ENCODE measurements around the gene DYNLL2. TPM values are rescaled to one million over a fixed set of nuclear protein-coding genes. Genes with fewer than 3 reads are reported as not detected.
A peak's percentile ranks its signal among the peaks of the same experiment; 100 is the strongest.

The DYNLL2 gene
- total and polyA plus RNA-seq, 2 experiments from 2014 or later = 1.5 to 11.3 TPM

DNA sequence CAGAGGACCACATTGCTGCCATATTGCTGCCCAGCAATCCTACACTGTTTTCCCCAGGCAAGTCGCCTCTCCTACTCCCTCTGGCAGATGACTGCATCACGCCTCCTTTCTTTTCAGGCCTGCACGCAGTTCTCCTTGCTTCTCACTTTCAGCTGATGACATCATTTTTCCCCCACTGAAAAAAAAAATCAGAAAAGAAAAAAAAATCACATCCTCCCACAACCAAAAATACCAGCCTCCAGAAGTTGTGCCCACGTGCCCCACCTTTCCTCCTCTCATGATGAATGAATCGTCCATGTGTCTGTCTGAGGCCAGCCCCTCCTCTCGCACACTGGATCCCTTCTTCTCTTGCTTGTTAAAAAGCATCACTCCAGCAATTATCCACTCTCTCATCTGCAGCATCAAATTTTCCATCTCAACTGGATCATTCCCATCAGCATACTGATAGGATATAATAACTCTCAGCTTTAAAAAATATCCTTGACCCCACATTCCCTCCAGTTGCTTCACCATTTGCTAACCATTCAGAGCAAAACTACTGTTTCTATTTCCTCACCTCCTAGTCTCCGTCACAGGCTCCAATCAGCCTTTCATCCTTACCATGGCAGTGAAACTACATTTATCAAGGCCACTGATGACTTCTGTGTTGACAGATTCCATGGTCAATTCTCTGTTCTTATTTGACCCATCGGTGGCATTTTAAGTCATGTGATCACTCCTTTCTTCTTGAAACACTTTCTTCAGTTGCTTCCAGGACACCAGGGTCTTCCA lies 30.1 kb upstream of the DYNLL2 start:
- Histone ChIP-seq H3F3A (ENCODE audit: insufficient read depth) (no peaks in the 10 kb centered on the region), H3K4me3 (no peak overlapping the region), H3K4me2 (ENCODE audit: unreplicated experiment) (no peak overlapping the region), H4K20me1 (ENCODE audit: insufficient read depth) (no peaks in the 10 kb centered on the region), H3K36me3 (ENCODE audit: low read depth) (no peaks in the 10 kb centered on the region), H3K4me1 (ENCODE audit: insufficient read depth) (no peaks in the 10 kb centered on the region), H2AFZ (no peak overlapping the region), H3K9ac (no peak overlapping the region), H3K27ac (no peak overlapping the region), H3K79me2 (ENCODE audit: insufficient read depth) (no peaks in the 10 kb centered on the region), H3K27me3 (replicated peaks; ENCODE audit: insufficient read depth) (peaks cover 9% of the 10 kb centered on the region), H3K9me2 (ENCODE audit: insufficient read depth) (no peaks in the 10 kb centered on the region), H3K9me3 (ENCODE audit: low read depth) (no peaks in the 10 kb centered on the region)
- 24% methylated on average over 7 to 8 of the region's 8 CpGs for WGBS, 2 experiments (ENCODE audit: low coverage in 1 of 2, low lambda C conversion rate in 2 of 2, missing lambda C conversion rate in 2 of 2)
- DNase-seq = peak; percentile 51
- no peak for TF ChIP-seq EZH2phosphoT487 (IDR thresholded peaks at IDR 0.05; ENCODE audit: insufficient read depth, low read depth)
- TF ChIP-seq EZH2 (IDR thresholded peaks at IDR 0.05; ENCODE audit: insufficient read depth, poor library complexity, severe bottlenecking) = no peak
- in situ Hi-C loops (cut with MboI) = no loop called here

DNA sequence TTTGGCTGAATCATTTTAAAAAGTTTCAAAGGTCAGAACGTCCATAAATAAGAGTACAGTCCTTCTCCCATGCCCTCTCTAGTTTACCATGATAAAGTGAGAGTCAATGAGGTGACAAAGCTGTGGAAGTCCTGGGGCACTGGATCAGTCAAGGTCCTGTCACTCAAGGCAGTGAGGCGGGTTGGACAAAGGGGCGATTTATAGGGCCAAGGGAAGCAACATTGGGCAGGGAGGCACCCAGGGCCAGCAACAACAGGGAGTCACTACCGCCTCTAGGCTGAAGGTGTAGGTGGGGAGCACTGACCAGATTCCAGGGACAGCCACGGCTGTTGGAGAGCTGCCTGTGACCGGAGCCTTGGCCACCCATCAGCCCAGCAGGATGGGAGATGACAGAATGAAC lies 28.6 kb upstream of the DYNLL2 start:
- in situ Hi-C loops (cut with MboI) = no loop called here
- Histone ChIP-seq H3K27me3 (replicated peaks; ENCODE audit: insufficient read depth) (peaks cover 20% of the 10 kb centered on the region), H3K4me1 (ENCODE audit: insufficient read depth) (no peaks in the 10 kb centered on the region), H3K9me2 (ENCODE audit: insufficient read depth) (no peaks in the 10 kb centered on the region), H3K36me3 (ENCODE audit: low read depth) (no peaks in the 10 kb centered on the region), H3K4me2 (ENCODE audit: unreplicated experiment) (no peak overlapping the region), H3K9me3 (ENCODE audit: low read depth) (no peaks in the 10 kb centered on the region), H3K9ac (no peak overlapping the region), H3K79me2 (ENCODE audit: insufficient read depth) (no peaks in the 10 kb centered on the region), H3F3A (ENCODE audit: insufficient read depth) (no peaks in the 10 kb centered on the region), H4K20me1 (ENCODE audit: insufficient read depth) (no peaks in the 10 kb centered on the region), H3K4me3 (no peak overlapping the region), H2AFZ (no peak overlapping the region), H3K27ac (no peak overlapping the region)
- DNase-seq = no peak
- TF ChIP-seq EZH2phosphoT487 (IDR thresholded peaks at IDR 0.05; ENCODE audit: insufficient read depth, low read depth) (no peak), EZH2 (IDR thresholded peaks at IDR 0.05; ENCODE audit: insufficient read depth, poor library complexity, severe bottlenecking) (no peak)
- 45 to 55% methylated on average over 6 of the region's 6 CpGs for WGBS, 2 experiments (ENCODE audit: low coverage in 1 of 2, low lambda C conversion rate in 2 of 2, missing lambda C conversion rate in 2 of 2)

DNA sequence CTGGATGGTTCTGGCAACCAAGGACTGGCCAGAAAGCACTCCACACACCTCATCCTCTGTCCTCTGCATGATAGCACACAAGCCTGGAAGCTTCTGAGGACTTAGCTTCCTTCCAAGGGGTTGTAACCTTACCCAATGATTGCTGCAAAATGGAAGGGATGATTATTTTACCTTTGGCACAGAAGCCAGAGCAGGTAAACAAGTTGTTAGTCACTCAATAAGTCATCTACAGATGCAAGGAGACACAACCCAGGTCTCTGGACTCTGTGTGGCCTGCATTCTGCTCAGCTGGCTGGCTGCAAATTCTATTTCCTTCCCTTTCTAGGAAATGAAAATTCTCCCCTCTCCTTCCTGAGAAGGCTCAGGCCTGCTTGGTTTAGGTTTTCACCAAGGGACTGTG lies 26.7 kb upstream of the DYNLL2 start:
- in situ Hi-C loops (cut with MboI) = no loop called here
- Histone ChIP-seq H3K9me3 (ENCODE audit: low read depth) (no peaks in the 10 kb centered on the region), H3K4me1 (ENCODE audit: insufficient read depth) (no peaks in the 10 kb centered on the region), H3K79me2 (ENCODE audit: insufficient read depth) (no peaks in the 10 kb centered on the region), H3K4me3 (no peak overlapping the region), H3K9ac (no peak overlapping the region), H2AFZ (no peak overlapping the region), H3K9me2 (ENCODE audit: insufficient read depth) (no peaks in the 10 kb centered on the region), H3F3A (ENCODE audit: insufficient read depth) (no peaks in the 10 kb centered on the region), H3K36me3 (ENCODE audit: low read depth) (no peaks in the 10 kb centered on the region), H4K20me1 (ENCODE audit: insufficient read depth) (no peaks in the 10 kb centered on the region), H3K27me3 (replicated peaks; ENCODE audit: insufficient read depth) (peaks cover 23% of the 10 kb centered on the region), H3K27ac (no peak overlapping the region), H3K4me2 (ENCODE audit: unreplicated experiment) (no peak overlapping the region)
- TF ChIP-seq EZH2phosphoT487 (IDR thresholded peaks at IDR 0.05; ENCODE audit: insufficient read depth, low read depth) = no peak
- no peak for TF ChIP-seq EZH2 (IDR thresholded peaks at IDR 0.05; ENCODE audit: insufficient read depth, poor library complexity, severe bottlenecking)
- DNase-seq = no peak

DNA sequence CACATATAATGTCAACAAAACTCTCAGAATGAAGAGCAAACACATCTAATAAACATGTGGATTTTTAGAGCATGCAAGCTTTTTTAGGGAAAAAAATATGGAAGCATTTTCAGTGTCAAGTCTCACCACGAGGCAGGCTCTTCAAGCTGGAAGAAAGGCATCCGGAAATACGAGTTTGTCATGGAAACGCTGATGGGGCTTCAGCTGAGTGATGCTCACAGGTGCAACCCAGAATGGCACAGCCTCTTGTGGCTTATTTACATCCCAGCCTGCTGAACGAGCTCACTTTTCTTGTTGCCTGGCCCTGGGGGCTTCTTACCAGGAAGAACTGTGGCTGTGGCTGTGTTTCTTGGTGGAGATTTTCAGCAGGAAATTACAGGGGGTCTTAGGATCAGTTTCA lies 24.1 kb upstream of the DYNLL2 start:
- in situ Hi-C loops (cut with MboI) = no loop called here
- DNase-seq = no peak

More for the DNA sequence above, 24.1 kb upstream of the DYNLL2 start:
- peaks cover 20% of the 10 kb centered on the region for H3K27me3 ChIP-seq (replicated peaks; ENCODE audit: insufficient read depth)
- H3K4me3 ChIP-seq = no peak overlapping the region
- TF ChIP-seq EZH2phosphoT487 (IDR thresholded peaks at IDR 0.05; ENCODE audit: insufficient read depth, low read depth) (no peak), EZH2 (IDR thresholded peaks at IDR 0.05; ENCODE audit: insufficient read depth, poor library complexity, severe bottlenecking) (no peak)
- no peaks in the 10 kb centered on the region for H4K20me1 ChIP-seq (ENCODE audit: insufficient read depth)
- no peaks in the 10 kb centered on the region for H3K9me2 ChIP-seq (ENCODE audit: insufficient read depth)
- no peaks in the 10 kb centered on the region for H3K4me1 ChIP-seq (ENCODE audit: insufficient read depth)
- no peak overlapping the region for H3K9ac ChIP-seq
- 29 to 39% methylated on average over 5 of the region's 5 CpGs for WGBS, 2 experiments (ENCODE audit: low coverage in 1 of 2, low lambda C conversion rate in 2 of 2, missing lambda C conversion rate in 2 of 2)
- no peaks in the 10 kb centered on the region for H3K36me3 ChIP-seq (ENCODE audit: low read depth)
- H3K79me2 ChIP-seq (ENCODE audit: insufficient read depth) = no peaks in the 10 kb centered on the region
- no peak overlapping the region for H3K27ac ChIP-seq
- no peak overlapping the region for H2AFZ ChIP-seq
- H3F3A ChIP-seq (ENCODE audit: insufficient read depth) = no peaks in the 10 kb centered on the region
- no peaks in the 10 kb centered on the region for H3K9me3 ChIP-seq (ENCODE audit: low read depth)
- H3K4me2 ChIP-seq (ENCODE audit: unreplicated experiment) = no peak overlapping the region

All from GM23248 (cell line).